AG08396 (cell line): Measurements from ENCODE around the gene MED27.
"Not testable (repeated sequence)": the region's sequence is repeated elsewhere in the genome, so short reads cannot be mapped to it uniquely, and the experiment has no call there.

Source experiments
- DNase-seq: peaks from one replicate; pipeline ENCODE4 v3.0.0; 2012; ENCODE audit warnings: low spot score, mixed read lengths

MED27 gene

DNA sequence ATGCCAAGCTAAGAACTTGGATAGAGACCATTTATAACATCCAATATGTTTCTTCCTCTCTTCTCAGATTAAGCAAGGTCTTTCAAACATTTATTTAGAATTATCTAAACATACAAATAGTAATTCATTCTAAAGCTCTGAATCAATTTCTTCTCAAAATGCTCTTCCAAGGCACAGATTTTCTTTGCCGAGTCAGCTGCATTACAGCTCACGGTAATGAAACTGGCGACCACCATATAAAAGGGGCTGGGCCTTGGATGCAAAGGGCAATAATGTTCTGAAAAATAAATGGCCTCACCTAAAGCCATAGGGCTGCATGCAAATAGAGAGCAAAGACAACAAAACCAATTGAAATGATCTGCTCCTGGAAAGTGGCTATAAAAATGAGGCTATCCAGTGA is 63.8 kb downstream of the MED27 start:
- no peak for DNase-seq

DNA sequence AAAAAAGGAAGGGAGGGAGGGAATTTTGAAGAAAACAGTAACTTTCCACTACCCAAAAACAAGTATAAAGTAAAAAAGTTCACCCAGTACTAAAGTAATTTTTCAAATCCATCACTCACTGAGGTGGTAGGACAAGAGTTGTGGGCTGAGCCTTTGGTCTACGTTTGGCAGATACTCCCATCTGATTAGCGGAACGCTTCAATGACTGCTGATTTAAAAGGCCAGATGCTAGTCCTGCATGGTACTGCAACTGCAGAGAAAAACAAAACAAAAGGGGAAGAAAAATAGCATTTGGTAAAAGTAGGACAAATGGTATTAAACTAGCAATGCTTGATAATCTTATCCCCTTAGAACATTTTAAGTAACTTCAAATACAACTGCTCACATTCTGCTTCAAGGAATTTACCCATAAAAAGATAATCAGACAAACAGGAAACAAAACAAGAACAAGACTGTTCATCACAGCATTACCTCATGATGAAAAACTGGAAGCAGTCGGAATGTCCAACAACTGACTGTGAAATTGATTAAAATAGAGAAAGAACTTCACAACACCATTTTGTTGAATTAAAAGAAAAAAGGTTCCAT is 65.4 kb downstream of the MED27 start:
- no peak for DNase-seq

DNA sequence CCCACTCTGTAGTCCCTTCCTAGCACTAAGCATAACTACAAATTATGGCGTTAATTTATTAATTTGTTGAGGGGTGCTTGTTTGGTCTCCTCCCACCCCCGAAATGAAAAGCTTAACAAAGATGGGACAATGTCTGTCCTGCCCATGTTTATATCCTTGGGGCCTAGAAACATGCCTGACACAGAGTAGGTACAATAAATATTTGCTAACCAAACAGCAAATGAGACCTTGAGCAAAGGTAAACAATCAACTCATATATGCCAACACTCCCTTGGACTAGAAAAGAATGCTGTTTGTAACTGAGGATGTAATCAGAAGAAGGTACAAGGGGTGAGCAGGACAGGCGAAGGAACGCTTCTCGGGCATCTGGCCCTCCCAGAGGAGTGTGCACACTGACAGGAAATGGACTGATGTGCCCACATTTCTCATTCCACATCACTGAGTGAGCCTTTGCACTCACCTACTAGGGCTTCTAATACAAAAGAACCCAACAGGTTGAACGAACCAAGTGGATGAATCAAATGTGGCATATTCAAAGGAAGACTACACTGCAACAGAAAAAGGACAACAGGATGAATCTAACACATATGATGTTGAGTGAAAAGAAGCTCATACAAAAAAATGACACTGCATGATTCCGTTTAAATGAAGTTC is 66.8 kb downstream of the MED27 start:
- no peak for DNase-seq

DNA sequence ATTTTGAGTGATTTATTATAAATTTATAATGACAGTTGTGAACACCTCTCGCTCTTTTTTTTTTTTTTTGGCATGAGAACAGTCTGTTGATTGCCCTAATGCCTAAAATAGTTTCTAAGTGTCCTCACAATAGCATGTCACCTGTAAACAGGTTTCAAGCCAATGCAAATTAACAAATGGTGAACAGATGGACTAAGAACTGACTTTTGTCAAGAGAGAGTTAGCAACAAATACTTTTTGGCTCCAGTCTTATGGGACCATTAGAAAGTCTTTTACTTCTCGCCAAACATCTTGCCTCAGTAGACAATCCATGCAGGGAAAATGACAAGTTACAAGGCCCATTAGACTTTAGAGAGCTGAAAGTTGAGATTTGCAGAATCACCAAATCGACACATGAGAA is 67.8 kb downstream of the MED27 start:
- DNase-seq: no peak

DNA sequence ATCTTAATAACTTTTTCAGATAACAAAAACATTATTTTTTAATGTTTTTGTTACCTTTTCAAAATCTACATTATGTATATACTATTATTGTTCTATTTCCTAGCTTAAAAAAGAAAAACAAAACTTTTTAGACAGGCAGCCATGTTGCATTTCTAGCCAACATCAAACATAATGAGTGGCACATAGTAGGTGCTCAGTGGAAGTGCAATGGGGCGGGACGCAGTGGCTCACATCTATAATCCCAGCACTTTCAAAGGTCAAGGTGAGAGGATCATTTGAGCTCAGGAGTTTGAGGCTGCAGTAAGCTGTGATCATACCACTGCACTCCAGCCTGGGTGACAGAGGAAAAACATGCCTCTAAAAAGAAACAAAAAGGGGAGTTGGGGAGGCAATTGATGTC is 68.4 kb downstream of the MED27 start:
- DNase-seq: no peak

DNA sequence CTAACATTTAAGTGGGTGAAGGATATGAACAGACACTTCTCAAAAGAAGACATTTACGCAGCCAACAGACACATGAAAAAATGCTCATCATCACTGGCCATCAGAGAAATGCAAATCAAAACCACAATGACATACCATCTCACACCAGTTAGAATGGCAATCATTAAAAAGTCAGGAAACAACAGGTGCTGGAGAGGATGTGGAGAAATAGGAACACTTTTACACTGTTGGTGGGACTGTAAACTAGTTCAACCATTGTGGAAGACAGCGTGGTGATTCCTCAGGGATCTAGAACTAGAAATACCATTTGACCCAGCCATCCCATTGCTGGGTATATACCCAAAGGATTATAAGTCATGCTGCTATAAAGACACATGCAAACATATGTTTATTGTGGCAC is 69.5 kb downstream of the MED27 start:
- DNase-seq: not testable (repeated sequence)

DNA sequence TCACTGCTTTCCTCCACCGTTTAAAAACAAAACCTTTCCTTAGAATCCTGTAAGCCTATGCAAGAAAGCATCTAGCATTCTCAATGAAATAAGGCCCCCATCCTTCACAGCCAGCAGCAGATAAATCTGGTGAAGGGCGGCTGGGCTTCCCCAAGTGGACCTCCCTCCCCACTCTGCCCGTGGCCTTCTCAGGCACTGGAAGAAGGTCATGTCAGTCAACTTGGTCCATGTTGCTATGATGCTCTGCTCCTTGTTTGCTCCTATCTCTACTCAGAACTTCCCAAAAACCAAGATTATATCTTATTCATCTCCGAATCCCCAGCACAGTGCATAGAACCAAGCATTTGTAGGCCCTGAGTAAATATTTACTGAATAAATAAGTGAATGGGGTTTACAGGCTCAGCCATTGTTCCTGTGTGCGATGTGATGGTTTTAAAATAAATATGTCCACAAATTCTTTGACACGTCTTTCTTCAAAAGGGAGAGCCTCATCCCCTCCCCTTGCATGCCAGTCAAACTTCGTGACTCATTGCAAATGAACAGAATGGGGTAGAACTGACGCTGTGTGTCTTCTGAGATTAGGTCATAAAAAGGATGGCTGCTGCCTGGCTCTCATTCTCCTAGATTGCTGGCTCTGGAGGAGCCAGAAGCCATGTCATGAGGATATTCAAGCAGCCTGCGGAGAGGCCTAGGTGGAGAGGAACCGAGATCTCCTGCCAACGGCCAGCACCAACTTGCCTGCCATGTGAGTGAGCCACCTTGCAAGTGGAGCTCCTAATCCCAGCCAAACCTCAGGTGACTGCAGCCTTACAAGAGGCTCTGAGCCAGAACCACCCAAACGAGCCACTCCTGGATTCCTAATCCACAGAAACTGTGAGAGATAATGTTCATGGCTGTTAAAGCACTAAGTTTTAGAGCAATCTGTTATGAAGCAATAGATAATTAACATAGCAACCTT is 70.5 kb downstream of the MED27 start:
- no peak for DNase-seq

DNA sequence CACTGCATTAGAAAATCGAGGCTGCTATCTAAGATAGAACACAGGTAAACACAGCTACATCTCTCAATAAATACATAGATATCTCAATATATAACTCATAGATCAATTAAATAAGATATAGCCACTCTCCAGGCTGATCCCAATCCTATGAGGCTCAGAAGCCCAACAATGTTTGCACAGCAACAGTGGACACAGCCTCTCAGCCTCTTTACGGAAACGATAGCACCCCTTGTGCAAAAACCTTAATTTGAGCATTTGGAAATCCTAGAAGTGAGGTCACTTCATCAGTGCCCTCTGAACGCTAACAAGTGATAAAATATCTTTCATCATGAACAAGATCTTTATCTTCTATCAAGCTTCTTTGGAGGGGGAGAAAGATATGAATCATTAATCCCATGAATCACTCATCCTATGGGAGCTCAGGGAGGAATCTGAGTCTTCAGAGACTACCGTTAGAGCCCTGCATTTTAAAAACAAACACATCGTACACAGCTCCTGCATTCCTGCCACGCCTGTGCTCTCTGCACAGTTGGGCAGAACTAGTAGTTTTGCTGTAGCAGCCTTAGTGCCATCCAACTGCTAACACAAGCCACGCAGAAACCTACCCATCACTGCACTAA is 71.4 kb downstream of the MED27 start:
- DNase-seq: no peak

DNA sequence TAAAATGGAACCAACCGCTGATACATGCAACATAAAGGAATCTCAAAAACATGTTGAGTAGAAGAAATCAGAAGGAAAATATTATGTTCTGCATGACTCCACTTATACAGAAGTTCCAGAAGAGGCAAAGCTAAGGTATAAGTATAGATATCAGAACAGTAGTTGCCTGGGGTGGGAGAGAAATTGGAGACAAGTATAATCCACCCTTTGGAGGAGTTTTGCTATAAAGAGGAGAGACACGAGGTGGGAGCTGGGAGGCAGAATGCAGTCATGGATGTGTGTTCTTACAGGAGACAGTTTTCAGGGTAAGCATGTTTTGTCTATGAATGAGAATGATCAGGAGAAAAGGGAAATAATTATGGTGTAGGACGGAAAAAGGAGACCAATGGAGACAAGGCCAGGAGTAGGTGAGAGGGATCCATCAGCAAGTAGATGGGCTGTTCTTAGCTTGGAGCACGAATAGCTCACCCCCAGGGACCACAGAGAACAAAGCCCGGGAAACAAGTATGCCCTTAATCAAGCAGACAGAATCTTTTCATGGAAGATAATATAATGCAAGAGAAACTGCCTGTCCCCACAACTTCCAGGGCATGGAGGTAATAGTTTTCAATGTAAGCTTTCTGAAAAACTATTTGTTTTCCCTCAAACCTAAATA is 72.2 kb downstream of the MED27 start:
- DNase-seq: no peak

DNA sequence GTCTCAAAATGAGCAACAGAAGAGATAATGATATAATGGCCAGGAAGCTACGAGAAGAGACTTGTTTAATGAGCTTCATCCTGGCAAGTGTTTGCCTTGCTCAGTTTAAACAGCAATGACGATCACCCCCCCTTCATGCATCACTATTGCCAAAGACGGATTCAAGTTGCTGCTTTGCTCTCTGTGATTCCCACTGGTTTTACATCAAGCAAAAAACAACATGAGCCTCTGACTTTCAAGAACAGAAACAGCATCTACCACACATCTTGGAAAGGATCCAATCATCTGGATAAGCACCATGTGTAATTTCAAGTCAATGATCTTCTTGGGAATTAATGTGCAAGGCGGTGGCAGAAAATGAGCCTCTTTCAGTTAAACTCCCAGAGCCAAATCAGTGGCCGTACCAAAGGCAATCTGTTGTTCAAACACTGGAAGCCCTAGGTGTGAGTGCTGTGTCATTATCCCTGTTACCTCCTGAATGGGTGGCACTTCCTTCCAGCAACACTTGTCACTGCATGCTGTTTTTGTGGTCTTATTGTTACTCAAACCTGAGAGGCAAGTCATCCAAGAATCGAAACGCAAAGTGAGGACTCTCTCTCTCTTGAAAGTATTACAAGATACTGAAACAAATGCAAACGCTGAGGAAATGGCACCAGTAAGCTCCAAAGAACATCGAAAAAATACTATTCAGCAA is 72.8 kb downstream of the MED27 start:
- DNase-seq: no peak

DNA sequence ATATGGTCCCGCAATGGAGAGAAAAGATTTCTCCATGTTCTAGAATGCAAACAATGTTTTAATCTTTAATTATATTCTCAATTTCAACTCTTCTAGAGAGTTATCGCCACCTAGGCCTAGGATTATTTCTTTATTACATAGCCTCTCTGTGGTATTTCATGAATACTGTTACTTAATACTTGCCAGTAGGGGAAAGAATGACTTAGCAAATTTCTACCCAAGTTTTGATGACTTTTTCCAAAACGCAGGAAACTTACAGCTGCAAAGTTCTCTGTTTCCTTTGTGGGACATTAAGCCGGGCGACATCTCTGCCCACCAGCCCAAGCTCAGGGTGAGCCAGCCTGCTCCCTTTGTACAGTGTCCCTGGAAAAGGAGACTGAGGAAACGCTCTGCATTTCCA is 73.8 kb downstream of the MED27 start:
- no peak for DNase-seq

DNA sequence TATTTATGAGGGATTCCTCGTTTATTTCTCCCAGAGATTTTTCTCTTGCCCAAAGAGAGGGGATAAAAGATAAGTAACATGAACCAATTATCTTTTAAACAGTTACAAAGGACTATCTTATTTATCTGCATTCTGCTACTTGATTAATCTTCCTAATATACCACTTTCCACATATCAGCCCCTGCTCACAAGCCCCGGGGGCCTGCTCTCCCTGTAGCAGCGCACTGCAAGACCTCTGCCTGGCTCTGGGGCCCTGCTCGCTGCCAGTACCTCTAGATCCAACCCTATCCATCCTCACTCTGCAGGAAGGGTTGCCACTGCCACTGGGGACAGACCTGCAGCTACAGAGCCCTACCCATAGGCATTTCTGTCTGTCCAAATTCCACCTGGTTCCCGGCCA is 75.3 kb downstream of the MED27 start:
- DNase-seq: no peak

DNA sequence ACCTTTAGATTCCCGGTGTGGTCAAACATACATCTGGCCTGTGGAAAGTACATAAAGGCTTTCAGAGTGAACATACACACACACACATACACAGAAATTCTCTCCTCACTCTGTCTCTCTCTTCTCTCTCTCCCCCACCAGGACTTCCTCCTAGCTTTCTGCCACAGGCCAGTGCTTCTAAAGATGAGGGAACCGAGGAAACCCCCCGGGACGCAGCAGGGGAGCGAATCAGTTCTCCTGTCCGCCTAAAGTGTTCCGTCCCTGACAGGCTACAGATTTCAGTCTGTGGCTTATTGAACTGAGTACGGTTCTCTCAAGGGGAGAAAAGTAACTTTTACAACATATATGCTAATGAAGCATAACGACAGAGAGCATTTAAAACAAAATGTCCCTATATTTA is 75.8 kb downstream of the MED27 start:
- no peak for DNase-seq

DNA sequence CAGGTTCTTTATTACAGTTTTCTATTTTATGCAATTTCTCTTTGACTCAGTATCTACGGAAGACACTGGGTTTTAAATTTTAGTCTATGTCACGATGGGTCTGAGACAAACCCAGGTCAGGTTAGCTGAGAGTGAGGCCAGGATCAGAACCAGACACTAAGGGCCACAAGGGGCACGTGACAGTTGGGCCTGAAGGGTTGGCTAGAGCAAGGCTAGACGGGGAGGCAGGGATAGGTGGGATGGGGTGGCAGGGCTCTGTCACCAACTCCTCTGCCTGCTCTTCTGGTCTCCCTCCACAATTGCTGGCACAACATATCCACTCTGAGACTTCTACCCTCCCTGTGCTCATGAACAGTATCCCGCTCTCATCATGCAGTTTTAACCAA is 76.4 kb downstream of the MED27 start:
- DNase-seq: no peak

DNA sequence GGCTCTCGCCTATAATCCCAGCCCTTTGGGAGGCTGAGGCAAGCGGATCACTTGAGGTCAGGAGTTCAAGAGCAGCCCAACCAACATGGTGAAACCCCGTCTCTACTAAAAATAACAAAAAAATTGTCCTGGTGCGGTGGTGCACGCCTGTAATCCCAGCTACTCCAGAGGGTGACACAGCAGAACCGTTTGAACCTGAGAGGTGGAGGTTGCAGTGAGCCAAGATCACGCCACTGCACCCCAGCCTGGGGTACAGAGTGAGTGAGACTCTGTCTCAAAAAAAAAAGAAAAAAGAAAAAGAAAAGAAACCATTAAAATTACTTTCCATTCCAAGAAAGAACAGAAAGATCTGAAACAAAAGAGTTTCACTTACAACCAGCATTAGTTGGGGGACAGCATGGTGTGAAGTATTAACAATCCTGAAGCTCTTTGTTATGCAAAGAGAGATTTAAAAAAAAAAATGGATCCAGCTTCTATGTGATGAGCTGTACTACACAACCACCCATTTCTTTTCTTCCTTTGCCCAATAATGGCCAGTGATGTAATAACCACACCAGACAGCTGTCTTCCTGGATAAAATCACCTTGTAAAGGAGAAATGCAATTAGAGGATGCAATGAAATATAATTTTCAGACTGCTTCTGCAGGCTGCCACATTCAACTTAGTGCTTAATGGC is 76.9 kb downstream of the MED27 start:
- DNase-seq: no peak

DNA sequence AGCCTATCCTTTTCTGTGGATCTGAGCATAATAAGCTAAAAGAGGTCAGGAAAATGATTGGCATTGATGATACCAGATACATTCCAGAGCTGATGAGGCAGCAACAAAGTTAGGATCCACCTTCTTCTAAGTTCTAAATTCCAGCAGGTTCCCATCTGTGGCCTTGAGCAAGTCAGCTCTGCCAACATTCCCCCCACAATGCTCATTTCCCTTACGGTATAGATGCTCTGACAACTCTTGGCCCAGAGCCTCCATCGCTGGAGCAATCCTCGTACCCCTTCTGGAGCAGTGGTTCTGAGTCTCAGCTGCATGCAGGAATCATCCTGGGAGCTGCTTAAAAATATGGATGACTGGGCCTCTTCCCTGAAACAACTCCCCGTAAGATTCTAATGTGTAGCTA is 78.1 kb downstream of the MED27 start:
- DNase-seq: no peak

DNA sequence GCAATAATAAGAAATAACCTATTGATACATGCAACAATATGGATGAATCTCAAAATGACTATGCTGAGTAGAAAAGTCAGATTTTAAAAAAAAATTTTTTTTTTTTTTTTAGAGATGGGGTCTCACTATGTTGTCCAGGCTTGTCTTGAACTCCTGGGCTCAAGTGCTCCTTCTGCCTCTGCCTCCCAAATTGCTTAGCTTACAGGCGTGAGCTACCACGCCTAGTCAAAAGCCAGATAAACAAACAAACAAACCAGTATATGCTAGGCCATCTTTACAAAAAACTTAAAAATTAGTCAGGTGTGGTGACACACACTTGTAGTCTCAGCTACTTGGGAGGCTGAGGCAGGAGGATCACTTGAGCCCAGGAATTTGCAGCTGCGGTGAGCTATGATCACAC is 79.0 kb downstream of the MED27 start:
- DNase-seq: no peak

DNA sequence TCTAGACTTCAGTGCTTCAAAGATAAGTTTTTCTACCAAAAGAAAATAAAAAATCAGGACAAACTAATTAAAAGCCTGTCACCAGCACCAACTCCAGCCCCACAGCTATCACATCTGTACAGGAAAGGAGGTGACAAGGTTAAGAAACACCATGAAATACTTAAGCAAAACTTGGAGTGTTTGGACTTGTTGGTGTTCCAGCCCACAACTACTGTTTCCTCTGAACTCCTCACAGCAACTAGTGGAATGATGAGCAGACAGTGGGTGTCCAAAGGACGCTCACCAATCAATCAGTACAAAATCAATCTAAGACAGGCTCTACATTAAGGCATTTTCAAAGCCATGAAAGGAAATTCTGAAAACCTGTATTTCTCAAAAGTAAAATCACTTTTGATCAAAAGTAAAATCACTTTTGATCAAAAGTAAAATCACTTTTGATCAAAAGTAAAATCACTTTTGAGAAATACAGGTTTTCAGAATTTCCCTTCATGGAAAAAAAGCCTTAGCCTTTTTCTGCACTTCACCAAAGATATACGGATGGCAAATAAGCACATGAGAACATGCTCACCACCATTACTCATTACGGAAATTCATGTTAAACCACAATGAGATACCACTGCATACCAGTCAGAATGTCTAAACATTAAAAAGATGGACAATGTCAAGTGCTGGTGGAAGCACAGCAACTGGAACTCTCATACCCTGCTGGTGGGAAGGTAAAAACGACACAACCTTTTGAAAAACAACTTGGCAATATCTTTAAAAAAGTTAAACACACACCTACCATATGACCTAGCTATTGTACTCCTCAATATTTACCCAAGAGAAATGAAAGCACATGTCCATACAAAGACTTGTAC is 79.7 kb downstream of the MED27 start:
- no peak for DNase-seq

DNA sequence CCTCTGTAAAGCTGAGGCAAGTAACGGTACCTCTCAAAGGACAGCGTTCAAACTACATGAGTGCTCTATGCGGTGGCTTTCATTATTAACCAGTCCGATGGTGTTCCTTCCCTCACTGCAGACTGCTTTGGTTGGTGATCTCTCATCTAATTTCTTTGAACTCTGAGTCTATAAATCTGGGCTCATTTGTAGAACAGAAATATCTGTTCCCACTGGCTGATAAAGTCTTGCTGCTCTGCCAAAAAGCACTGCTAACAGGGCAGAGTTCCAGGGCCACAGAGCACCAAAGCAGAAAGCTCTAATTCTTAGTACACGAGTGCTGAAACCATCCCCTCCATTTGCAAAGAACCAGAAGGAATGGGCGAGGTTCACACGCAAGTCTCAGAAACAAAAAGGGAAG is 81.9 kb downstream of the MED27 start:
- DNase-seq: no peak

DNA sequence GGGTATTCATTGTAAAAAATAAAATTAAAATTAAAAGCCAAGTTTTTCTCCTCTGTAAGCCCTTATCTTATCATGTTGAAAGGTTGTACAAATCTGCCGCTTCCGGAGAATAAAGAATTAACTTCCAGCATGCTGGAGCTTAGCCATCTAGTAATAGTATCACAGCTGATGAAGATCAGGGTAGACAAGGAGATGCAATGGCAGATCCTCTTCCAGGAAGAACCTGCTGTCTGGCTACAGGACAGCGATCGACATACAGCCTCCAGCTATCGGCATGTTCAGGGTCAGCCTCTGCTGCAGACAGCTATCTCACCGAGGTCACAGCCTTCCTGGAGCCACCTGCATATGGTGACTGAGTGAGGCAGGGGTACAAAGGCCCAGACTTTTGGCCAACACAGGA is 82.6 kb downstream of the MED27 start:
- no peak for DNase-seq
